NCI-H748 (cell line): ENCODE results near the gene KCNJ6.
"Not testable (repeated sequence)": the region's sequence is repeated elsewhere in the genome, so short reads cannot be mapped to it uniquely, and the experiment has no call there.

ENCODE experiments used
- DNase-seq: peaks from one replicate; lab custom pipeline; 2025; ENCODE audit not compliant: unreplicated experiment; lab: John Stamatoyannopoulos, UW

The KCNJ6 gene

DNA sequence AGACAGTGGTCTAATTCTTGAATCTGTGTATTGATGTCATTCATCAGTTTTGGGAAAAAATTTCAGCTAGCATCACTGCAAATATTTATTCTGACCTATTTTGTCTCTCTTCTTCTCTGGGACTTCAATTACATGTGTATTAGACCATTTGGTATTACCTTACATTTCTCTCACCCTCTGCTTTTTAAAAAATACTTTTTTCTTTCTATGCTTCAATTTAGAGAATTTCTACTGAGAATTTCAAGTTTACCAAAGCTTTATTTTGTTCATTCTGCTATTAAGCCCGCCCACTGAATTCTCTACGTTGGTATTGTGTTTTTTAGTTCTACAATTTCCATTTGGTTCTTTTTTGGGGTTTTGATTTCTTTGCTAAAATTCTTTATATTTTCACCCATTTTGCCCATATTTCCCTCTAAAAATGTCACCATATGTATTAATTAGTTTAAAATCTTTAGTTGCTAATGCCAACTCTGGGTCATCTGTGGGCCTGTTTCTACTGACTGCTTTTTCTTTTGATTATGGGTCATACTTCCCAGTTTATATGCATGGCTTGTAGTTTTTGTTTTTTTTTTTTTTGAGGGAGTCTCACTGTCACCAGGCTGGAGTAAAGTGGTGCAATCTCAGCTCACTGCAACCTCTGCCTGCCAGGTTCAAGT lies 337.7 kb downstream of the KCNJ6 start:
- no peak for DNase-seq

DNA sequence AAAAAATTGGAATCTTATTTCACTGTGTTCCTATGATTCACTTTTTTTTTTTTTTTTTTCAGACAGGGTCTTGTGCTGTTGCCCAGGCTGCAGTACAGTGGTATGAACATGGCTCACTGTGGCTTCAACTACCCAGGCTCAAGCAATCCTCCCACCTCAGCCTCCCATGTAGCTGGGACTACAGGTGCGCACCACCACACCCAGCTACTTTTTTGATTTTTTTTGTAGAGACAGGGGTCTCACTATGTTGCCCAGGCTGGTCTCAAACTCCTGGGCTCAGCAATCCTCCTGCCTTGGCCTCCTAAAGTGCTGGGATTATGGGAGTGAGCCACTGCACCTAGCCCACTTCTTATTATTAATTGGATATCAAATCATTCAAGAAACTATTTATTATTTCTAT lies 339.3 kb downstream of the KCNJ6 start:
- DNase-seq, result not testable (repeated sequence)

DNA sequence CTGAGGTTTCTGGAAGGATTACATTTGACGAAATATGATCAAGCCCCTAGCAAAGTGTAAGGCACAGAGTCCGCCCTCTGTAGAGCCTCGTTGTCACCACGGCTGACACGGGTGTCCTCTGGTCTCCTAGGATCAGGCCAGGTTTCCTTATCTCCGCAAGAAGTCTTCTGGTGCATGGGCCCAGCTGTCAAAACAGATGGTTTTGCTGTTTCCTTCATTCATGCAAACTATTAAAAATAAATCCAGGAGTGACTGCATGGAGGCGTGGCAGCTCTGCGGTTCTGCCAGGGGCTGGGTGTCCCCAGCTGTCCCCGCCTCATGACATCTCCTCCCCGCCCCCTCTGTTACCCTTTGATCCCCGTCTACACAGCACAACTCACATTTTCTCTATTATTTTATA lies 340.7 kb downstream of the KCNJ6 start:
- DNase-seq, result no peak

DNA sequence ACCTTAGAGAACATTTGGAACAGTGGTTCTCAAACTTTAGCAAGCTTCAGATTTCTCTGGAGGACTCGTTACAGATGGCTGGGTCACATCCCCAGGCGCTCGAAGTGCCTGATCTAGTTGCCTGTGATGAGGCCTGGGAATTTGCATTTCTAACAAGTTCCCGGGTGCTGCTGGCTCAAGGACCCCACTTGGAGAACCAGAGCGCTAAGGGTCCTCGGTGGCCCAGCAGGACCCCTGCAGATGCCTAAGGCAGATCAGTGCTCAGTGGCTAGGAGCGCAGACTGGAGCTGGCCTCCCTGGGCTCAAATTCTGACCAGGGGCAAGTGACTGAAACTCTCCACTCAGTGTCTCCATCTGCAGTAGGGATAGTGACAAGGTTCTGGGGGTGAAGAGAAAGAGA lies 341.5 kb downstream of the KCNJ6 start:
- DNase-seq, result no peak

DNA sequence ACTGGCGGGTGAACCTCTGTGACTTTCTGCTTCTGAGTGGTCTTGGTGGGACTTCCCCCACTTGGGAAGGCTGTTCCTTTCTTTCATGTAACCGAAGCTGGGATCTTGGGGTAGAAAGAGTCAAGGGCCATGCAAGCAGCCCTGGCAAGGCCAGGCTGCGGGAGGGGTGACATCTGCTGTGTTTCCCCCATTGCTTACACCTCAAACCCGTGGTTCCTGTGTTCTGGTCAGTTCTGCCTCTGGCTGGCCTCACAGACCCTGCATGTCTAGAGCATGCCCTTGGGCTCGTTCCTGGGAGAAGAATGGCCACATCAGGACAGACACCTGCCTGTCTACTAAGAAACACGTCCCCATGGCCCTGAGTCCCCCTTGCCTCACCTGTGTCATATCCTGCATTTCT lies 341.9 kb downstream of the KCNJ6 start:
- no peak for DNase-seq

DNA sequence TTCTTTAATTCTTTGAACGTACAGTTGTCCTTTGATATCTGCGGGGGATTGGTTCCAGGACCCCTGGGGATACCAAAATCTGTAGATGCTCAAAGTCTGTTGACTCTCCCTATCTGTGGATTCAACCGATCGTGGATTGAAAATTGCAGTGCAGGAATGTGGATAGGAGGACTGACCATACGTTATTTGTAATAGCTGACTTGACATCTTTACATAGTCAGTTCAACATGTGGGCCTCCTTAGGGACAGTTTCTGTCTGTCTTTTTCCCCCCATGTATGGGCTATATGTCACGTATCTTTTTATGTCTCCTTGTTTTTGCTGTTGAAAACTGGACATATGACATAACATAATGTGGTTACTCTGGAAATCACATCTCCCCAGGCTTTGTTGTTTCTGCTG lies 344.8 kb downstream of the KCNJ6 start:
- no peak for DNase-seq

DNA sequence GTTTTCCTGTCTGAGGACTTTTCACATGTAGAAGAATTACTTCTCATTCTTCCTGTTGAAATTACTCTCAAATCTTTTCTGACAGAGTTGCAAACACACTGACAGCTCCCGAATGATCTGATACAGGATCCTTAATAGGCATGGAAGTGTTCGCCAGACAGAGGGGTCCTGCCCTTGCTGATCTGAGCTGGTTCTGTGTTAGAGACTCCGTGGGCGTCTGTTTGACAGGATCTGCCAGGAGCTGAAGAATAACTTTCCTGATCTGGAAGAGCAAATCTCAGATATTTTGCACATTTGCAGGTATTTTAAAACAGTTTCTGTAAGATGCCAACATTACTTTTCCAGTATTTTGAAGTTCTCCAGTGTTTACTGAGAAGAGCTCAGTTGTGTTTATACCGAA lies 347.3 kb downstream of the KCNJ6 start:
- no peak for DNase-seq

DNA sequence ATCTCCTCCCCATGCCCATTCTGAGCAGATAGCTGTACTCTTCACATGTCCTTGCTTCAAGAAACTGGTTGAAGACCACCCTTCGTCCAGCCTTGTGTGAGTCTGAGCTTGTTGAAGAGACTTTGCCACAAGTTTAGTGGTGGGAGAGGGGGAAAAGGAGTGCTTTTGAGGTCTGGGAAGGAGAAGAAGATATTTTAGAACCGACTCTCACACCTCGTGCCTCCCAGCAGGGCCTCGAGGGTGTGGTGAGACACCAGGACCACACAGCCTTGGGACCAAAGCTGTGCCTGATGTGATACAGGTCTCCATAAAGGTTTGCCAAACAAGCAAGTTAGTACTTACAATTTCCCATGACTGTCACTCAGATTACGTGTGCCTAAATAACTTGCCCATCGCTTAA lies 347.8 kb downstream of the KCNJ6 start:
- no peak for DNase-seq

DNA sequence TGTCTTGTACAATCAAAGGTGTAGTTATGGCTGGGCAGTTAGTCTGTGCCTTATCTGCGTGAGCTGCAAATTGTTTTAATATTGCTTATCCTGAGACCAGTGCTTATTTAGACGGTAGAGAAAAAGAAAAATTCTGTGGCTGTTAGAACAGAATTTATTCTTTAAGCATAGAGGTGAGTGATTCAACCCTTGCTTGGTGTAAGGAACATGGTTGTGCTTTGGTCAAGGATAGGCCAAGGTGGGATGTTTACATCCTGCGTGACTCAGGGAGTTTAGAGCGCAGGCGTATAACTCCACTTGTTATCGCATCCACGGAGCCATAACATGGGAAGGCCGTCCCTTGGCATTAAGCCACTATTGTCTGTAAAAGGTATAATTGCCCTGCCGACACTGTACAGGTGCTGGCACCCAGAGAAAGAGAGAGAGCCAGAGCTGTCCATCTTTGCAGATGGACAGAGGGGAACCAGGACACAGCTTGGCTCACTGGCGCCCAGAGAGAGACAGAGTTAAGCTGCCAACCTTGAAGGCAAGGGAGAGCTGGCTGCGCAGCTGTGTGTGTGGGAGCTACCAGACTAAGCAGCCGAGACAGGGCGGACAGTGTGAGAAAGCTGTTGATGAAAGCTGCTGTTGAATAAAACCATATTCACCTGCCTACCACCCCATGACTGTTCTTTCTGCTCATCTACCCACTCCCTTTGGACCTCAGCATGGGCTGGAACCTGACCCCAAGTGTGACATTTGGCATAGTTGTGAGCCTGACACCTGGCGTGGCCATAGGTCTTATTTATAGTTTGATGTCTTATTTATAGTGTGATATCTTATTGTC lies 349.3 kb downstream of the KCNJ6 start:
- no peak for DNase-seq

DNA sequence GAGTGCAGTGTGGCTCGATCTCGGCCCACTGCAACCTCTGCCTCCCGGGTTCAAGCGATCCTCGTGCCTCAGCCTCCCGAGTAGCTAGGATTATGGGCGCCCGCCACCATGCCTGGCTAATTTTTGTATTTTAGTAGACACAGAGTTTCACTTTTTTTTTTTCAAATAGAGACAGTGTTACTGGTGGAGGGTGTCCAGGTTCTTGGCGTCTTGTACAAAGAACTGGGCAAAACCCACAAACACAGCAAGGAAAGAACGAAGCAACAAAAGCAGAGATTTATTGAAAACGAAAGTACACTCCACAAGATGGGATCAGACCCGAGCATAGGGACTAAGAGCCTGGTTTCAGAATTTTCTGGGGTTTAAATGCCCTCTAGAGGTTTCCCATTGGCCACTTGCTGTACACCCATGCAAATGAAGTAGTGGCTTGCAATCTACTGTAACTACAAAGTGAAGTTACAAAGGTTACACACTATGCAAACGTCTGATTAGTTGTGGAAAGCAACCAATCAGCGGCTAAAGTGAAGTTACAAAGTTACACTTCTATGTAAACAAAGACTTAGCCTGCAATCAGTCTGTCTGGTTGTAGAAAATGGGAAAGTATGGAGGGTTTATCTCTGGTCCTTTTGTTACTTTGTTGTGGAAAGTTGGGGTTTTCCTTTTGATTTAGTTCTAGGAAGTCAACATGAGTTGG lies 350.6 kb downstream of the KCNJ6 start:
- no peak for DNase-seq

DNA sequence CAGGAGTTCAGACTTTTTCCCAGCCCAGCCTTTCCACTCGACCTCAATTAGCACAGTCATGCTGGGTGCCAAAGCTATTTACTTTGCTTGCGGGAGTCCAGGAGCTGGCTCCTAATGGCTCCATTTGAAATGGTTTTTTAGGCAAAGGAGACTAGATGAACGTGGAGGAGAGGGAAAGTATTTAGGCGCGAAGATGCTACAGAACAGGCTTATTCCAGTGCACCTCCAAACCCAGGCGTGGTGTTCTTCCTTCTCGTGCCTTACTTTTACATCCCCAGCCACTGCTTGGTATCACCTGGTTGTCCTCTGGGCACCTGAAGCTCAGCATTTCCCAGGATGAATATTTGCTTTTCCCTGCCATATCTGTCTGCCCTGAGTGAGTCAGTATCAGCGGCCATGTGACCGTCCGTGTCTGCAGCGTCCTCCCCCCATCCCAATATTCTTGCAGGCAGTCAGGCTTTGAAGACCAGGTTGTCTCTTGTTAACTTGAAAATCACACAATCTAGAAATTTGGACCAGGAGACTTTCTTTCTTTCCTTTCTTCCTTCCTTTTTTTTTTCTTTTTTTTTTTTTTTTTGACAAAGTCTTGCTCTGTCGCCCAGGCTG lies 351.2 kb downstream of the KCNJ6 start:
- DNase-seq, result peak; percentile 84

DNA sequence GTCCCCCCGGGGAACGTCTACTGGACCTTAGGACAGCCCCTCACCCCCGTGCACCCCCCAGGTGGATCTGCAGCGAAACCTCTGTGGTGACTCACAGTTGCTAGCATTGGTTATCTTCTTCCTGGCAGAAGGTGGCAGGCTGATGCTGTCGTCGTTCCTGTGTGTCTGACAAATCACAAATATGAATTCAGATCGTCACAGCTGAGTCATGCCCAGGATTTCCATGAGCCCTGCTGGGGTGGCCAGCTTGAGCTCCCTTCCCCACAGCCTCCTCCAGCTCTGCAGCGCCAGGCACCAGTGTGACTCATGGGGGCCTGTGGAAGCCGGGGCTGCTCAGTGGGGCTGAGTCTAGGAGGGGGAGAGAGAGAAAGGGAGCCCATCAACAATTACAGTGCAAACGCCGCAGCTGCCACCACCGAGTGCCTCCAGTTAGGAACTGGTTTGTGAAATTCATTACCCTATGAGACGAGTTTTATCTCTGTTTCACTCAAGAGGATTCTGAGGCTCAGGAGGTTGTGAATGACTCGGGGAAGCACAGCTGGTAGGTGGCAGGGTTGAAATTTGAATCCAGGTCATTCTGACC lies 351.8 kb downstream of the KCNJ6 start:
- DNase-seq, result peak; percentile 84

DNA sequence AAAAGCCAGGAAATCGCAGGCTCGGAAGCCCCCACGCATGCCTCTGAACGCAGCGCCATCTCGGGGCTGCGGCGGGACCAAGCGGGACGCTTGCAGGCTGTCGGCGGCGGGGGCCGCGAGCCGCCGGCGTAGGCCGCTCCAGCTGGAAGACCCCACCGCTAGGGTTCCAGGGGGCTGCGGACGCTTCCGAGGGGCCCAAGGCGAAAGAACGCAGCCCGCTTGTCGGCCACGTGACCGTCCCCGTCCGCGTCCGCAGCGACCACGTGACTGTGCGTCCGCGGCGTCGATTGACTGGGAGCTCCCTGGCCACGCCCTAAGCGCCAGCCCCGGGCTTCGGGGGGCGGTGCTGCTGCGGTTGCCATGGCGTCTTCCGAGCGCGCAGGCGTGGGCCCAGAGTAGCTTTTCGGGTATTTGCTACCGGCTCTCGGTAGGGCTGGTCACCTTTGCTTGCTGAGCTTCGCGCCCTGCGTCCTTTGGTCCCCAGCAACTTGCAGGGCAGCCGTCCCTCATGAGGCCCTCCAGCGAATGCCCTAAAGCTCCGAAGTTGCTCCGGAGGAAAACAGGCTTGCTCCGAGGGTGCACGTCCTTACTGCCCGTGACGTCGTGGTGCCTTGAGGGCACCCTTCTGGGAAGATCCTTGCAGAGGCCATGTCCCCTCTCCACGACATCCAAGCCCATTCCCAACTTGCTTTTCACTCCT lies 352.5 kb downstream of the KCNJ6 start:
- peak; percentile 97 for DNase-seq

DNA sequence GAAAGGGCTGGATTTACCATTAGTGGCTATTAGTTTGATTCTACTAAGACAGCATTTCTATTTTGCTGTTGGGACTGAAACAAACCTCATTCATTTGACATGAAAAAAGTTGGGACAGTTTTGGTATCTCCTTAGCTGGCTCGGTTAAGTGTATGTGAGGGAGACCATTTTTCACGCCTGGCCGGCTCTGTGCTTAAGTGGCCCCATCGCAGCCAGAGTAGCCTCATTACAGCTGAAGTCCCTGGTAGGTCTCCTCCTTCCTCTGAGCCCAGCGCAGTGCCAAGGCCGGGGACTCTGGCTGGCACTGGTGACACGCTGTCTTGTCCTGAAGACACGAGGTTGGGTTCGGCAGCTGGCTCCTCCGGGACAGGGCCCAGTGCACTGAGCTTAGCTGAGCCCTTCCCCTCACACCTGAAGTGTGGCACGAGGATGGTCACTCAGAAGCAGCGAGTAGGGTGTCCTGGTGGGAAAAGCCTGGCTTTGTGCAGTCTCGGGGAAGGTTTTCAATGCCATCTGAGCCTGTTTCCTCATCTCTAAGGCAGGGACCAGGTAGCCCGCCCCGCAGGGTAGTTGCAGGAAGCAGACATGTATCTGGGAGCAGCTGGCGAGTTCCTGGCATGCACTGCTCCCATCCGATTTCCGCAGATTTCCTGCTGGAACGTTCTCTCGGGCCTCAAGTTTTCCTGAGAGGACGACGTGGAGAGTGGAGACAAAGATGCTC lies 353.2 kb downstream of the KCNJ6 start:
- DNase-seq, result peak; percentile 69

DNA sequence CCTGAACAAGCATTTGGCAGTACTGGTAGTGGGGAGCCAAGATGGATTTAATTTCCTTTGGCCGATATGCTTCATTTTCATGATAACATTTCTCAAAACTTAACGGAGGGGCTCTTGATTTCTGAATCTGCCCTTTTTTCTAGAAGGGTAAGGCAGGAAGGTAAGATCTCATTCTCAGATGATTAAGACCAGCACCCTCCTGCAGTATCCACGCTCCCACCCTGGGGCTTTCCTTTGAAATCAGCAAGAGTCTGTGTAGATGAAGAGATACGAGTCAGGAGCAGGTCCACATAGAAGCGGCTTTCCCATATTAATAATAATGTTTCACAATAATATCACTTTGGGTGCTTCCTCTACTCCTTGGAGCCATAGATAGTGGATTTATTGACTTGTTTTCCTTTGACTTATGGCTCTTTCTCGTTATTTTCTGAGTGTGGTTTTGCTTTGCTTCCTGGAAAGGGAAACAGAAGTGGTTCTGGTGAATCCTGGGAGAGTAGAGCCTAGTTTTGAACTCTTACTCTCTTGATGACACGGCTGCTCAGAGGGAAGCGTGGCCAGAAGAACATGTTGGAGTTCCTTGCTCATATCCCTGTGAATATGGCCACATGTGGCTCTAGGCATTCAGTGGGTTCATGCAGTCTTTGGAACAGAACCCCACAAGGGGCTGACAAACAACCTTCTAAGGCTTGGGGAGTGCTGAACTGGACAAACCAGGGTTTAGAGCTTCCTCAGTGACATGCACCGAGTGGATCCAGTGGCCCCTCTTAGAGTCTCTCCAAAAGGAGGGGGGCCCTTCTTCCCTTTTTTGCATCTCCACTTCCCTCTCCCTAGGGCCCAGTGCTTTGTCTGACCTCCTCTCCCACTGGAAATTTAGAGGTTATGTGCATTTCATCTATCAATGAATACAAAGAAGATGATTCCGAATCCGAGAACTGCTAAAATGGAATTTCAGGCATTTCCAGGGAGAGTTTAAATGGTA lies 354.0 kb downstream of the KCNJ6 start:
- no peak for DNase-seq

DNA sequence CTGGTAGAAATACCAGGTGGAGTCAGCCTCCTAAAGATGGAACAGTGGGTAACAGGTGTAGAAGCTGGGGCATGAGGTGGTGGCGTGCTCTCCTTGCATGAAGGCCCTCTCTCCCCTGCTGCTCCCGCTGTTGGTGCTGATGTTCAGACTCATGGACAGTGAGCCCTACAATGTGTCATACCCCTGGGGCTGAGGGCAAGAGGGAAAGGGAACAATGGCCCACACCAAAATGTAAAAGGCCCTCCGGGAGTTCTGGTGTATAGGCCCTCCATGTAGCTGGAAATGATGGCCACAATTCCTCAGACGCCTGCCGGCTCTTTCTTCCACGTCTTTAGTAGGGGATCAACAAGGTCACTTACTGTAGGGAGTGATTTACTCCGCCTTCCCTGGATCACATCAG lies 354.8 kb downstream of the KCNJ6 start:
- DNase-seq, result no peak

DNA sequence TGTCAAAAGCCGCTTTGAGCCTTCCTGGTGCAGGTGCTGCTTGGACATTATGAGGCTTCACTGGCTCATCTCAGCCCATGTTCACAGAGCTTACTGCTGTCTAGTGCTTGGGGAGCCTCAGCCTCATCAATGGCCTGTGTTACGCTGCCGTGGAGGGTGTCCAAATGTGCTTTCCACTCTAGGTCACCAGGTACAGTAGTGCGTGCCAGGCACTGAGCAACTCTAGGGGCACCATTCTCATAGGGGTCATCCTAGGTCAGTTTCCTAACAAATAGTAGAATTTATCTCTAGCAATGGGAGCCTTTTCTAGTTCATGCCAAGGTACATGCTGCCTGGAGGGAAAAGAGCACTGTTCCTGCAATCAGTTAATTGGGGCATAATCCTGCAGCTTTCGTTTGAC lies 355.9 kb downstream of the KCNJ6 start:
- no peak for DNase-seq

DNA sequence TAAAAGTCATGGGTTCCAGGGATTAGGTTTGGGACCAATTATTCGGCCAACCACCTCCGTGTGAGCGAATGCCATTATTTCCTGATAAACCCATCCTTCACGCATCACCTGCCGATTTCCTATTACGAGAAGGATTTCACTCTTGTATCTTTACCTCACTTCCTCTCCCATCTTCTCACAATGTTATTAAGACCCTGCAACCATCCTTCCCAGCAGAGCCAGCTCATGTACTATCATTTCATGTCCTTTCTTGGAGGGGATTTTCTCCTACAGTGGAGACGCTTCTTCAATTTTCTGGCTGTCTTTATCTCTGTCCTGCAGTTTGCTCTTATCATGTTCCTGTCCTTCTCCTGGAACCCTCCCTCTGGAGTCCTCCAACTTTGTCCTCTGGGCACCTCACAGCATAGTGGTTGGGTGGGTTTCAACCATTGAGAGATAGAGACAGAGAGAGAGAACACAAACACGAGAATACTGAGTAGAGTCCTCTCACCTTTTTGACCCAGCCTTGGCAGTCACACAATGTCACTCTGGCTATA lies 357.5 kb downstream of the KCNJ6 start:
- DNase-seq, result no peak
